HG03571 (cell line): ENCODE data around the gene ARL14EP.

Experiments
- ATAC-seq: cut with Tn5 transposase; IDR thresholded peaks from one replicate; pipeline ENCODE4 v1.9.1; 2021; ENCODE audit not compliant: unreplicated experiment

Gene ARL14EP

GRCh38 chr11:30370164-30370563, 47.3 kb downstream of the ARL14EP start:
- ATAC-seq = no peak

DNA sequence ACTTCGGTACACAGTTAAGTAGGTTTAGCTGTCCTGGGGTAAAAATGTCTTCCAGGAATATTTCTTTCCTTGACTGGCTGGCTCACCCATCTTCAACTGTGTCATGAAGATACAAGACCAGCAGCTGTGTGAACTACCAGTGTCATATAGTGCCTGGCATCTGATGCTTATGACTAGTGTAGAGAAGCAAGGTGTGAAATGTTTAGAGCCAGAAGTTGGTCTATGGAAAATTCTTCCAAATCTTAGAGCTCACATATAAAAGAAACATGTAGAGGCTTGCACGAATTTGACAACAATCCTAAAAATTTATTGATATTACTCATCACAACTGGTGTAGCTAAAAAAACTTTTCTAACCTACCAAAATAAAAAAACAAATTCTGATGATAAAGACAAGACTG, 54.4 kb downstream of the ARL14EP start:
- no peak for ATAC-seq

DNA sequence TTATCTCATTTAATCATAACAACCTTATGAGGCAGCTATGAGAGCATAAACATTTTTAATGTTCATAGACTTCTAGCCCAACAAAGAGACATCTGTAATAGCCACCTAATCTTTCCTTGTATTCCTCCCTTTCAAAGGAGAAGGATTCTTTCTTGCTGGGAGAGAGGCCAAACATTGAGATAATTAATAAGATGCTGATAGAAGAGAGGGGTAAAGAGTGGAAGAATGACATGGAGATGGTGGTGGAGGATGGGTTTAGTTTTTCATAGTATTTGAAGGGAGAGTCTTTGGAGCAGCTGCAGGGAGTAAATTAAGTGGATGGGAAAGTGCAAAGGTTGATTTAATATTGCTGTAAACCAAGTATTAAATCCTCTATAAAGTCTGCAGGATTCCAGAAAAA, 57.9 kb downstream of the ARL14EP start:
- ATAC-seq = no peak

GRCh38 chr11:30381879-30382278, 59.0 kb downstream of the ARL14EP start:
- no peak for ATAC-seq
